Measurements from ENCODE around the gene EML3. TPM values are rescaled to one million over a fixed set of nuclear protein-coding genes. Genes with fewer than 3 reads are reported as not detected.
"Not testable (repeated sequence)": the region's sequence is repeated elsewhere in the genome, so short reads cannot be mapped to it uniquely, and the experiment has no call there.

EML3 gene
- 10.7 TPM for total RNA-seq
- 10 to 100 TPM; 16.8 to 27.7 (median 20.3) TPM for polyA plus RNA-seq (ENCODE audit: insufficient read depth in 1 of 8, insufficient read length in 8 of 8, low replicate concordance in 1 of 8)
- long read RNA-seq, donor 1, partial matches to known transcripts = 0 of 1 reads
- long read RNA-seq, donor 1, other reads (novel, unspliced or antisense) = 0 of 1 reads
- long read RNA-seq, donor 2 = 0 reads
- long read RNA-seq, donor 3, partial matches to known transcripts = 0 of 1 reads
- long read RNA-seq, donor 3, other reads (novel, unspliced or antisense) = 0 of 1 reads
- long read RNA-seq, donor 4, partial matches to known transcripts = 0 of 3 reads
- long read RNA-seq, donor 4, other reads (novel, unspliced or antisense) = 0 of 3 reads
- long read RNA-seq, donor 5, partial matches to known transcripts = 6 of 12 reads
- long read RNA-seq, donor 5, other reads (novel, unspliced or antisense) = 0 of 12 reads
- long read RNA-seq, donor 6, partial matches to known transcripts = 0 of 2 reads
- long read RNA-seq, donor 6, other reads (novel, unspliced or antisense) = 0 of 2 reads
- long read RNA-seq, donor 7, partial matches to known transcripts = 0 of 2 reads
- long read RNA-seq, donor 7, other reads (novel, unspliced or antisense) = 0 of 2 reads
- long read RNA-seq, donor 8 = 0 reads
- long read RNA-seq, donor 9 = 0 reads
- long read RNA-seq, donor 10, partial matches to known transcripts = 0 of 1 reads
- long read RNA-seq, donor 10, other reads (novel, unspliced or antisense) = 0 of 1 reads
- long read RNA-seq, donor 11, partial matches to known transcripts = 0 of 3 reads
- long read RNA-seq, donor 11, other reads (novel, unspliced or antisense) = 0 of 3 reads

- WGBS (ENCODE audit: insufficient coverage) = 3% methylated on average over 71 of the region's 91 CpGs
- Histone ChIP-seq H3K9me3 (replicated peaks; ENCODE audit: control insufficient read depth, low read depth, low read length) (no peaks in the 10 kb centered on the region), H3K36me3 (ENCODE audit: control insufficient read depth, insufficient read depth, low read length) (peaks cover 59% of the 10 kb centered on the region), H3K27ac (ENCODE audit: low read length) (peak within 1 kb of the TSS; percentile 92), H3K4me3 (ENCODE audit: low read length) (peak within 1 kb of the TSS; percentile 60), H3K4me1 (ENCODE audit: control insufficient read depth, insufficient read depth, low read length) (peaks cover 24% of the 10 kb centered on the region), H3K27me3 (ENCODE audit: control insufficient read depth, insufficient read depth, low read length) (peaks cover 2% of the 10 kb centered on the region)
- DNase-seq = peak; percentile 96
These were observed at the start of gene EML3, which contains the start of gene ROM1 for GRCh38 chr11:62612366-62613290. Gene EML3 (minus strand): TSS chr11:62612775. CDS start chr11:62612457, 318 bp downstream. Gene ROM1 (plus strand): TSS chr11:62613257. CDS start chr11:62613282, 25 bp downstream.

GRCh38 chr11:62656796-62657429 lies 44.3 kb upstream of the EML3 start:
- no peaks in the 10 kb centered on the region for H3K27me3 ChIP-seq (ENCODE audit: control insufficient read depth, insufficient read depth, low read length)
- no peak overlapping the region for H3K27ac ChIP-seq (ENCODE audit: low read length)
- no peak overlapping the region for H3K4me3 ChIP-seq (ENCODE audit: low read length)
- no CpG with 5 or more reads among the region's 5 CpGs for WGBS (ENCODE audit: insufficient coverage)
- H3K36me3 ChIP-seq (ENCODE audit: control insufficient read depth, insufficient read depth, low read length) = no peaks in the 10 kb centered on the region
- no peak for DNase-seq
- H3K4me1 ChIP-seq (ENCODE audit: control insufficient read depth, insufficient read depth, low read length) = peaks cover 8% of the 10 kb centered on the region
- no peaks in the 10 kb centered on the region for H3K9me3 ChIP-seq (replicated peaks; ENCODE audit: control insufficient read depth, low read depth, low read length)

- WGBS (ENCODE audit: insufficient coverage) = no CpG with 5 or more reads among the region's 11 CpGs
- Histone ChIP-seq H3K4me3 (ENCODE audit: low read length) (no peak overlapping the region), H3K27me3 (ENCODE audit: control insufficient read depth, insufficient read depth, low read length) (no peaks in the 10 kb centered on the region), H3K27ac (ENCODE audit: low read length) (no peak overlapping the region), H3K36me3 (ENCODE audit: control insufficient read depth, insufficient read depth, low read length) (peaks cover 6% of the 10 kb centered on the region), H3K4me1 (ENCODE audit: control insufficient read depth, insufficient read depth, low read length) (peaks cover 14% of the 10 kb centered on the region), H3K9me3 (replicated peaks; ENCODE audit: control insufficient read depth, low read depth, low read length) (no peaks in the 10 kb centered on the region)
- DNase-seq = no peak
These were observed 41.7 kb upstream of the EML3 start for GRCh38 chr11:62654297-62654696.

- Histone ChIP-seq H3K27me3 (ENCODE audit: control insufficient read depth, insufficient read depth, low read length) (no peaks in the 10 kb centered on the region), H3K4me1 (ENCODE audit: control insufficient read depth, insufficient read depth, low read length) (peaks cover 15% of the 10 kb centered on the region), H3K4me3 (ENCODE audit: low read length) (peak overlapping the region; percentile 95), H3K9me3 (replicated peaks; ENCODE audit: control insufficient read depth, low read depth, low read length) (no peaks in the 10 kb centered on the region), H3K27ac (ENCODE audit: low read length) (peak overlapping the region; percentile 91), H3K36me3 (ENCODE audit: control insufficient read depth, insufficient read depth, low read length) (peaks cover 25% of the 10 kb centered on the region)
- WGBS (ENCODE audit: insufficient coverage) = 2% methylated on average over 7 of the region's 16 CpGs
- DNase-seq = no peak
These were observed 39.8 kb upstream of the EML3 start for GRCh38 chr11:62652161-62653006.

- H3K9me3 ChIP-seq (replicated peaks; ENCODE audit: control insufficient read depth, low read depth, low read length); H3K4me3 ChIP-seq (ENCODE audit: low read length); H3K27me3 ChIP-seq (ENCODE audit: control insufficient read depth, insufficient read depth, low read length); DNase-seq; H3K27ac ChIP-seq (ENCODE audit: low read length): not testable (repeated sequence)
- peaks cover 30% of the 10 kb centered on the region for H3K36me3 ChIP-seq (ENCODE audit: control insufficient read depth, insufficient read depth, low read length)
- 99% methylated on average over 9 of the region's 12 CpGs for WGBS (ENCODE audit: insufficient coverage)
- H3K4me1 ChIP-seq (ENCODE audit: control insufficient read depth, insufficient read depth, low read length) = peaks cover 26% of the 10 kb centered on the region
These were observed 37.7 kb upstream of the EML3 start for GRCh38 chr11:62650283-62650682.

- H3K27ac ChIP-seq (ENCODE audit: low read length) = no peak overlapping the region
- peaks cover 30% of the 10 kb centered on the region for H3K4me1 ChIP-seq (ENCODE audit: control insufficient read depth, insufficient read depth, low read length)
- no peaks in the 10 kb centered on the region for H3K27me3 ChIP-seq (ENCODE audit: control insufficient read depth, insufficient read depth, low read length)
- peaks cover 31% of the 10 kb centered on the region for H3K36me3 ChIP-seq (ENCODE audit: control insufficient read depth, insufficient read depth, low read length)
- DNase-seq = no peak
- WGBS (ENCODE audit: insufficient coverage) = 93% methylated on average over 9 of the region's 11 CpGs
- H3K9me3 ChIP-seq (replicated peaks; ENCODE audit: control insufficient read depth, low read depth, low read length) = no peaks in the 10 kb centered on the region
- H3K4me3 ChIP-seq (ENCODE audit: low read length) = no peak overlapping the region
These were observed 36.9 kb upstream of the EML3 start for GRCh38 chr11:62649486-62649885.

DNA sequence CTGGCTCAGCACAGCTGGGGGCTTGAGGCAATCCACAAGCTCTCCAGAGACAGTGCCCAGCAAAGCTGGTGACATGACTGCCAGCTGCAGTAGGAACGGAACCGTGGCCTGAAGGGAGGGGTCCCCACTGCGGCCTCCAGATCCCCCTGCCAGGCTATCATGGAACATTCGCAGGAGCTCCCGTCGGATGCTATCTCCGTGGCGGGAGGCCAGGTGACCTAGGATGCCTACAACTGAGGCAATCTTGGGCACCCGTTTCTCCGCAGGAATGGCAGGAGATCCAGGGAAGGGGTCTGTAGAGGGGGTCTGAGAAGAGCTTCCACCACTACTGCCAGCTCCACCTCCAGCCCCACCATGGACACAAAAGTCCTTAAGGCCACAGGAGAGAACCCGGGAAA lies 36.4 kb upstream of the EML3 start:
- Histone ChIP-seq H3K27me3 (ENCODE audit: control insufficient read depth, insufficient read depth, low read length) (no peaks in the 10 kb centered on the region), H3K4me3 (ENCODE audit: low read length) (no peak overlapping the region), H3K36me3 (ENCODE audit: control insufficient read depth, insufficient read depth, low read length) (peaks cover 36% of the 10 kb centered on the region), H3K4me1 (ENCODE audit: control insufficient read depth, insufficient read depth, low read length) (peaks cover 30% of the 10 kb centered on the region), H3K27ac (ENCODE audit: low read length) (no peak overlapping the region), H3K9me3 (replicated peaks; ENCODE audit: control insufficient read depth, low read depth, low read length) (no peaks in the 10 kb centered on the region)
- WGBS (ENCODE audit: insufficient coverage) = 93% methylated on average over 6 of the region's 11 CpGs
- DNase-seq = no peak

DNA sequence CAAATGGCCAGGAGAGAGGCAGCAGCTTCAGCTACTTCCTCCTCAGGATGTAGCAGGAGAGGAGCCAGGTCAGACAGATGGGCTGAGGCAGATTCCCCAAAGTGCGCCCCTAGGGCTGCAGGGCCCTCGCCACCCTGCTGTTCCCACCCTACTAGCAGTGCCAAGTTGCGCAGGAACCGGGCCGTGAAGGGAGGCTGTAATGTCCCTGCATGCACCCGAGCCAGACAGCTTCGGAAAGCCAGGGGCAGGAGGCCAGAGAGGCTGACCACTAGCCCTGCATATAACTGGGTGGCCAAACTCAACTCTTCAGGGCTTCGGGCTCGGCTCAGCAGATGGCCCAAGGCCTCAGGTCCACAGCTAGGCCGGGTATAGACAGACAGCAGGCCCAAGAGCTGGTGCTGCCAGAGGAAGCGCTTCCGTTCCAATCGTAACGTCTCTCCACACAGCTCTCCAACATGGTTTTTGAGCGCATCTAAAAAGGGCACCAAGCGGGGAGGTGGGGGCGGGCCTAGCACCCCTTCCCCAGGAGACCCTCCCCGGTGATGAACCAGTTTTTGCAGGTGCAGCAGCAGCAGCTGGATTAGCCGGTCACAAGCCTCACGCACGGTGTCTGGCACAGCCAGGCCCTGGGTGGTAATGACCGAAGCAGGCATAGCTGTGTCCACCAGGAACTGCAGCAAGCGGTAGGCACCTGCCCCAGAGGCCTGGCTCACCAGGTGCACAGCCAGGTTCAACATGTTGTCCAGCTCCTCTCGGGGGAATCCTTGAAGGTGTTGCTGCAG lies 35.8 kb upstream of the EML3 start:
- peaks cover 42% of the 10 kb centered on the region for H3K36me3 ChIP-seq (ENCODE audit: control insufficient read depth, insufficient read depth, low read length)
- WGBS (ENCODE audit: insufficient coverage) = 85% methylated on average over 24 of the region's 24 CpGs

More for the DNA sequence above, 35.8 kb upstream of the EML3 start:
- H3K27ac ChIP-seq (ENCODE audit: low read length) = no peak overlapping the region
- H3K9me3 ChIP-seq (replicated peaks; ENCODE audit: control insufficient read depth, low read depth, low read length) = no peaks in the 10 kb centered on the region
- no peak for DNase-seq
- H3K4me3 ChIP-seq (ENCODE audit: low read length) = no peak overlapping the region
- H3K27me3 ChIP-seq (ENCODE audit: control insufficient read depth, insufficient read depth, low read length) = no peaks in the 10 kb centered on the region
- peaks cover 30% of the 10 kb centered on the region for H3K4me1 ChIP-seq (ENCODE audit: control insufficient read depth, insufficient read depth, low read length)
